Trophoblast cell (in vitro differentiated cells and primary cell): ENCODE measurements around the gene SRC.
A peak's percentile ranks its signal among the peaks of the same experiment; 100 is the strongest.

Source experiments
- DNase-seq, 2 donors: peaks; one replicate each; pipeline ENCODE4 v3.0.0-alpha.2; 2016
- H2AFZ ChIP-seq: 2 replicates; pipeline ENCODE4 v1.6.1; 2013; ENCODE audit warnings: low read length, moderate library complexity, mild to moderate bottlenecking; ENCODE audit not compliant: insufficient read depth, poor library complexity
- H2AK5ac ChIP-seq: 2 replicates; pipeline ENCODE4 v1.6.1; 2013; ENCODE audit warnings: mild to moderate bottlenecking, low read length
- H2BK120ac ChIP-seq: 2 replicates; pipeline ENCODE4 v1.6.1; 2013; ENCODE audit warnings: low read length, mild to moderate bottlenecking, moderate library complexity; ENCODE audit not compliant: insufficient read depth, poor library complexity
- H2BK12ac ChIP-seq: 2 replicates; pipeline ENCODE4 v1.6.1; 2013; ENCODE audit warnings: mild to moderate bottlenecking, low read length, moderate library complexity
- H2BK5ac ChIP-seq: 2 replicates; pipeline ENCODE4 v1.6.1; 2013; ENCODE audit warnings: low read length, low read depth, moderate library complexity, mild to moderate bottlenecking; ENCODE audit not compliant: poor library complexity
- H3K14ac ChIP-seq: 2 replicates; pipeline ENCODE4 v1.6.1; 2013; ENCODE audit warnings: mild to moderate bottlenecking, low read length
- H3K18ac ChIP-seq: 2 replicates; pipeline ENCODE4 v1.6.1; 2013; ENCODE audit warnings: mild to moderate bottlenecking, low read length
- H3K23ac ChIP-seq: 2 replicates; pipeline ENCODE4 v1.6.1; 2013; ENCODE audit warnings: low read length
- H3K27ac ChIP-seq: 2 replicates; pipeline ENCODE4 v1.5.1; 2013; ENCODE audit warnings: low read depth, mild to moderate bottlenecking, inconsistent platforms, low read length, moderate library complexity
- H3K27me3 ChIP-seq: 2 replicates; pipeline ENCODE4 v1.6.1; 2013; ENCODE audit warnings: inconsistent platforms, mild to moderate bottlenecking, low read length, moderate library complexity; ENCODE audit not compliant: insufficient read depth
- H3K36me3 ChIP-seq, 2 experiments: 1 replicate in 1 of 2; 2 replicates in 1 of 2; pipeline ENCODE4 v1.6.1; 2013; ENCODE audit warnings: low read length in 2 of 2, mild to moderate bottlenecking in 2 of 2, moderate library complexity in 1 of 2; ENCODE audit not compliant: insufficient read depth in 2 of 2, control insufficient read depth in 1 of 2
- H3K4ac ChIP-seq: 2 replicates; pipeline ENCODE4 v1.6.1; 2013; ENCODE audit warnings: low read depth, mild to moderate bottlenecking, low read length, moderate library complexity
- H3K4me1 ChIP-seq, 2 experiments: 1 replicate in 1 of 2; 2 replicates in 1 of 2; pipeline ENCODE4 v1.6.1; 2013; ENCODE audit warnings: low read length in 2 of 2, mild to moderate bottlenecking in 2 of 2, moderate library complexity in 1 of 2; ENCODE audit not compliant: insufficient read depth in 2 of 2, control insufficient read depth in 1 of 2
- H3K4me2 ChIP-seq: 2 replicates; pipeline ENCODE4 v1.6.1; 2013; ENCODE audit warnings: inconsistent platforms, mild to moderate bottlenecking, low read length, moderate library complexity
- H3K4me3 ChIP-seq: 2 replicates; pipeline ENCODE4 v1.5.1; 2013; ENCODE audit warnings: mild to moderate bottlenecking, low read depth, low read length, inconsistent platforms
- H3K79me1 ChIP-seq: one replicate; pipeline ENCODE4 v1.6.1; 2013; ENCODE audit warnings: low read length
- H3K79me2 ChIP-seq: 2 replicates; pipeline ENCODE4 v1.6.1; 2013; ENCODE audit warnings: low read length, mild to moderate bottlenecking; ENCODE audit not compliant: control insufficient read depth, insufficient read depth, poor library complexity
- H3K9ac ChIP-seq: 2 replicates; pipeline ENCODE4 v1.6.1; 2013; ENCODE audit warnings: mild to moderate bottlenecking, low read length
- H3K9me3 ChIP-seq: 2 replicates; pipeline ENCODE4 v1.6.1; 2013; ENCODE audit warnings: low read depth, mild to moderate bottlenecking, control low read depth, inconsistent platforms, low read length; ENCODE audit not compliant: insufficient read depth
- H4K12ac ChIP-seq: 2 replicates; pipeline ENCODE4 v1.6.1; 2013; ENCODE audit warnings: low read depth, mild to moderate bottlenecking, low read length, moderate library complexity
- H4K8ac ChIP-seq: 2 replicates; pipeline ENCODE4 v1.6.1; 2013; ENCODE audit warnings: low read depth, mild to moderate bottlenecking, low read length, moderate library complexity
- H4K91ac ChIP-seq: one replicate; pipeline ENCODE4 v1.6.1; 2013; ENCODE audit warnings: low read depth, mild to moderate bottlenecking, low read length, moderate library complexity
- whole genome bisulfite sequencing: extraction: QIAGEN DNeasy Blood & Tissue Kit; methylation state at CpG from one replicate; pipeline ENCODE4 v1.1.7; 2013; ENCODE audit warnings: missing lambda C conversion rate; ENCODE audit not compliant: insufficient read length, insufficient coverage; ENCODE audit errors: extremely low coverage; 5-methylcytosine and 5-hydroxymethylcytosine counted together

Gene SRC

DNA sequence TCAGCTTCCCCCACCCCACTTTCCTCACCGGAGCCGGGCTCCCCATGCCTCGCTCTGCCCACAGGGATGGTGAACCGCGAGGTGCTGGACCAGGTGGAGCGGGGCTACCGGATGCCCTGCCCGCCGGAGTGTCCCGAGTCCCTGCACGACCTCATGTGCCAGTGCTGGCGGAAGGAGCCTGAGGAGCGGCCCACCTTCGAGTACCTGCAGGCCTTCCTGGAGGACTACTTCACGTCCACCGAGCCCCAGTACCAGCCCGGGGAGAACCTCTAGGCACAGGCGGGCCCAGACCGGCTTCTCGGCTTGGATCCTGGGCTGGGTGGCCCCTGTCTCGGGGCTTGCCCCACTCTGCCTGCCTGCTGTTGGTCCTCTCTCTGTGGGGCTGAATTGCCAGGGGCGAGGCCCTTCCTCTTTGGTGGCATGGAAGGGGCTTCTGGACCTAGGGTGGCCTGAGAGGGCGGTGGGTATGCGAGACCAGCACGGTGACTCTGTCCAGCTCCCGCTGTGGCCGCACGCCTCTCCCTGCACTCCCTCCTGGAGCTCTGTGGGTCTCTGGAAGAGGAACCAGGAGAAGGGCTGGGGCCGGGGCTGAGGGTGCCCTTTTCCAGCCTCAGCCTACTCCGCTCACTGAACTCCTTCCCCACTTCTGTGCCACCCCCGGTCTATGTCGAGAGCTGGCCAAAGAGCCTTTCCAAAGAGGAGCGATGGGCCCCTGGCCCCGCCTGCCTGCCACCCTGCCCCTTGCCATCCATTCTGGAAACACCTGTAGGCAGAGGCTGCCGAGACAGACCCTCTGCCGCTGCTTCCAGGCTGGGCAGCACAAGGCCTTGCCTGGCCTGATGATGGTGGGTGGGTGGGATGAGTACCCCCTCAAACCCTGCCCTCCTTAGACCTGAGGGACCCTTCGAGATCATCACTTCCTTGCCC, 57.4 kb downstream of the SRC start:
- H3K4ac ChIP-seq: no peak overlapping the region
- no peak overlapping the region for H4K12ac ChIP-seq
- H3K4me1 ChIP-seq: peaks cover 8 to 17% of the 10 kb centered on the region in 2 experiments
- H3K27ac ChIP-seq: no peak overlapping the region
- no peak for DNase-seq
- no peak overlapping the region for H3K4me3 ChIP-seq
- no peak overlapping the region for H4K8ac ChIP-seq
- H3K4me2 ChIP-seq: no peak overlapping the region
- H3K9ac ChIP-seq: no peak overlapping the region
- H3K27me3 ChIP-seq: no peaks in the 10 kb centered on the region
- H2AFZ ChIP-seq: no peak overlapping the region
- no peak overlapping the region for H2BK5ac ChIP-seq
- WGBS: no CpG with 5 or more reads among the region's 37 CpGs
- H2BK120ac ChIP-seq: no peak overlapping the region
- H3K23ac ChIP-seq: no peak overlapping the region
- no peak overlapping the region for H2AK5ac ChIP-seq
- peaks cover 4% of the 10 kb centered on the region for H3K79me1 ChIP-seq
- no peak overlapping the region for H4K91ac ChIP-seq
- H3K14ac ChIP-seq: no peak overlapping the region
- peaks cover 59 to 61% of the 10 kb centered on the region in 2 experiments for H3K36me3 ChIP-seq
- no peaks in the 10 kb centered on the region for H3K9me3 ChIP-seq
- no peak overlapping the region for H2BK12ac ChIP-seq
- no peak overlapping the region for H3K18ac ChIP-seq
- H3K79me2 ChIP-seq: peaks cover 4% of the 10 kb centered on the region

DNA sequence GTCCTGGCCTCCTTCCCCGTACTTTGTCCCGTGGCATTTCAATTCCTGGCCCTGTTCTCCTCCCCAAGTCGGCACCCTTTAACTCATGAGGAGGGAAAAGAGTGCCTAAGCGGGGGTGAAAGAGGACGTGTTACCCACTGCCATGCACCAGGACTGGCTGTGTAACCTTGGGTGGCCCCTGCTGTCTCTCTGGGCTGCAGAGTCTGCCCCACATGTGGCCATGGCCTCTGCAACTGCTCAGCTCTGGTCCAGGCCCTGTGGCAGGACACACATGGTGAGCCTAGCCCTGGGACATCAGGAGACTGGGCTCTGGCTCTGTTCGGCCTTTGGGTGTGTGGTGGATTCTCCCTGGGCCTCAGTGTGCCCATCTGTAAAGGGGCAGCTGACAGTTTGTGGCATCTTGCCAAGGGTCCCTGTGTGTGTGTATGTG, 58.5 kb downstream of the SRC start:
- Histone ChIP-seq H2AK5ac (no peak overlapping the region), H3K27me3 (no peaks in the 10 kb centered on the region), H3K4me3 (no peak overlapping the region), H2BK12ac (no peak overlapping the region), H3K4me1 (peaks cover 9 to 24% of the 10 kb centered on the region in 2 experiments), H4K12ac (no peak overlapping the region), H2BK5ac (no peak overlapping the region), H3K79me1 (peaks cover 4% of the 10 kb centered on the region), H4K91ac (no peak overlapping the region), H2BK120ac (no peak overlapping the region), H4K8ac (no peak overlapping the region), H3K4me2 (no peak overlapping the region), H3K9me3 (no peaks in the 10 kb centered on the region), H3K18ac (no peak overlapping the region), H3K36me3 (peaks cover 49 to 51% of the 10 kb centered on the region in 2 experiments), H3K4ac (no peak overlapping the region), H3K23ac (no peak overlapping the region), H3K79me2 (peaks cover 4% of the 10 kb centered on the region), H3K27ac (no peak overlapping the region), H3K14ac (no peak overlapping the region), H2AFZ (no peak overlapping the region), H3K9ac (no peak overlapping the region)
- DNase-seq: no peak
- WGBS: no CpG with 5 or more reads among the region's 6 CpGs

DNA sequence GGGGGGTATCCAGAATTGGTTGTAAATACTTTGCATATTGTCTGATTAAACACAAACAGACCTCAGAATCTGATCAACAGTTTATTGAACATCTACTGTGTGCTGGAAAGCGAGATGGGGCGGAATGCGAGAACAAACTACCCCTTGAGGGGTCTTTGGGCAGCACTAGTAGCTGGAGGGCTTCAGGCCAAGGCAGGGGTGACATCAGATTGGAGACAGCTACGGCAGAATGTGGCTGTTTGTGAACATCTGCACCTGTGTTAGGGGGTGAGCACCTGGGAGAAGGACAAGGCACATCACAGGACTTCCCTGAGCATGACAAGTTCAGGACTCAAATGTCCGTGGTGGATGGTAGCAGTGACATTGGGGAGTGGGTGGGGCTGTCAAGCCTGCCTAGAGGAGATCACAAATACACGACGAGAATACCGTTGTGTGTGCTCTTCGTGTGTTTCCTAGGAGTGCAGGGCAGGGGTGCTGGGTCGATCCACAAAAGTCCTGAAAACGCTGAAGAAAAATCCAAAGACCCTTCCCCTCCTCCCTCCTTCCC, 59.5 kb downstream of the SRC start:
- H3K4me3 ChIP-seq: no peak overlapping the region
- peak in 1 of 2 donors; percentile 7 for DNase-seq
- H3K9ac ChIP-seq: no peak overlapping the region
- peaks cover 40 to 42% of the 10 kb centered on the region in 2 experiments for H3K36me3 ChIP-seq
- H2BK120ac ChIP-seq: no peak overlapping the region
- no peak overlapping the region for H4K8ac ChIP-seq
- H3K4me2 ChIP-seq: no peak overlapping the region
- H3K27me3 ChIP-seq: no peaks in the 10 kb centered on the region
- no peak overlapping the region for H3K23ac ChIP-seq
- H3K4me1 ChIP-seq: peaks cover 9 to 24% of the 10 kb centered on the region in 2 experiments
- H3K27ac ChIP-seq: no peak overlapping the region
- H3K4ac ChIP-seq: no peak overlapping the region
- H4K91ac ChIP-seq: no peak overlapping the region
- H2BK12ac ChIP-seq: no peak overlapping the region
- H3K18ac ChIP-seq: no peak overlapping the region
- peaks cover 4% of the 10 kb centered on the region for H3K79me2 ChIP-seq
- H3K14ac ChIP-seq: no peak overlapping the region
- no peak overlapping the region for H2BK5ac ChIP-seq
- no peaks in the 10 kb centered on the region for H3K9me3 ChIP-seq
- no peak overlapping the region for H4K12ac ChIP-seq
- H2AFZ ChIP-seq: no peak overlapping the region
- no peak overlapping the region for H2AK5ac ChIP-seq
- WGBS: no CpG with 5 or more reads among the region's 11 CpGs
- peaks cover 4% of the 10 kb centered on the region for H3K79me1 ChIP-seq

DNA sequence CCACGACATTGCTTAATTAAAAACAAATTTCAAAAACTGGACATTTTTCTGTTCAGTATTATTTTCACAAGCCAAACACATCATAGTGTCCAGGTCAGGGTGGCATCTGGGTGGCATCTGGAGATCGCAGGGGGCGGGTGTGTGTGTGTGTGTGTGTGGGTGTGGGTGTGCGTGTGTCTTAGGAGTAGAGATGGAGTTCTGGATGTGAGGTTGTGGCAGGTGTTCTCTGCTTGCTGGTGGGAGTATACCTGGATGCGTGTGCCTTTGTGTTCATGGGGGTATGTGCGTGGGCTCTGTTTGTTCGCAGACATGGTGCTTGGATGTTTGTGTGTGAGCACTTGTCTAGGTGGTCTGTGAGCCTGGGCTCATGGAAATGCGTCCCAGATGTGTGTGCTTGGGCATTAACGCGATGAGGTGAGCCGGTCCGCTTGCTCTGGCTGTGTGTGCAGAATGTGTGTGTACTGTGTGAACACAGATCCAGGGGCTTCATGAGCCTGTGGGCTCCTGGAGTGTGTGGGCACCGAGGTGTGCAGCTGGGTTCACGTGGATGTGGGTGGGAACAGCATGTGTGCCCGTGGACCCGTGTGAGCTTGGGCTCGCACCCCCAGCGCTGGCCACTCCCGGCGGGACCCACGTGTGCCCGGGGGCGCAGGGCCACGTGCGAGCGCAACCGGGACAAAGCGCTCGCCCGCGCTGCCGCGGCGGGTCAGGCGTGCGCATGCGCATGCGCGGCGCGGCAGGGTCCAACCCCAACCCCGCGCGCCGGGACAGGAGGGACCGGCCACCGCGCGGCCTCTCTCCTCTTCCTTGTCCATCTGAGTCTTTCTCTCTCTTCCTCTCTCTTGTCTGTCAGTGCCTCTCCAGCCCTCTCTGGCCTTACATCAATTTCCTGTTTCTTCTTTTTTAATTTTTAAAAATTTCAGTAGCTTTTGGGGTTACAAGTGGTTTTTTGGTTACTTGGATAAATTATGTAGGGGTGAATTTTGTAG, 60.4 kb downstream of the SRC start:
- Histone ChIP-seq H3K36me3 (peaks cover 35 to 36% of the 10 kb centered on the region in 2 experiments), H4K12ac (peak overlapping the region; percentile 68), H3K9ac (no peak overlapping the region), H3K18ac (peak overlapping the region; percentile 19), H2AFZ (peak overlapping the region; percentile 20), H2BK120ac (peak overlapping the region; percentile 5), H2AK5ac (peak overlapping the region; percentile 38), H3K4me3 (no peak overlapping the region), H4K91ac (peak overlapping the region; percentile 67), H2BK5ac (no peak overlapping the region), H3K4ac (peak overlapping the region; percentile 0), H3K79me2 (peaks cover 4% of the 10 kb centered on the region), H3K27ac (peak overlapping the region; percentile 24), H3K9me3 (peaks cover under 1% of the 10 kb centered on the region), H3K79me1 (peaks cover 4% of the 10 kb centered on the region), H3K4me2 (peak overlapping the region; percentile 56), H4K8ac (peak overlapping the region; percentile 25), H3K27me3 (no peaks in the 10 kb centered on the region), H2BK12ac (peak overlapping the region; percentile 7), H3K23ac (no peak overlapping the region), H3K14ac (peak overlapping the region; percentile 54), H3K4me1 (peaks cover 9 to 26% of the 10 kb centered on the region in 2 experiments)
- peak; percentile 46 to 73 for DNase-seq
- WGBS: no CpG with 5 or more reads among the region's 49 CpGs
